Neutrophil (primary cell): ENCODE results near the gene LYSET.
A peak's percentile ranks its signal among the peaks of the same experiment; 100 is the strongest.

Source experiments
- H3K27ac ChIP-seq: fragments of 200-600 bp; sonication (generic); 2 replicates; pipeline ENCODE4 v1.5.1; 2016; ENCODE audit warnings: mild to moderate bottlenecking, moderate library complexity
- H3K27me3 ChIP-seq: fragments of 200-600 bp; sonication (generic); 2 replicates; pipeline ENCODE4 v1.6.0; 2016; ENCODE audit warnings: mild to moderate bottlenecking
- H3K36me3 ChIP-seq: fragments of 200-600 bp; sonication (generic); 2 replicates; pipeline ENCODE4 v1.5.1; 2017
- H3K4me1 ChIP-seq, 2 experiments: fragments of 200-600 bp in 1 of 2; sonication (generic) in 1 of 2; 1 replicate in 1 of 2; 2 replicates in 1 of 2; pipeline versions ENCODE4 v1.5.1 to v1.6.1; 2013 to 2016; ENCODE audit warnings: low read depth in 1 of 2, low read length in 1 of 2, mild to moderate bottlenecking in 1 of 2, moderate library complexity in 1 of 2; ENCODE audit not compliant: control insufficient read depth in 1 of 2, insufficient read depth in 1 of 2
- H3K4me3 ChIP-seq, 2 experiments: fragments of 200-600 bp in 1 of 2; sonication (generic) in 1 of 2; 1 replicate in 1 of 2; 2 replicates in 1 of 2; pipeline ENCODE4 v1.5.1; 2013 to 2016; ENCODE audit warnings: low read depth in 1 of 2, low read length in 1 of 2, mild to moderate bottlenecking in 1 of 2, moderate library complexity in 1 of 2
- H3K9me3 ChIP-seq: fragments of 200-600 bp; sonication (generic); 2 replicates; pipeline ENCODE4 v1.5.1; 2016
- TF ChIP-seq, protein P1 (sequence below): fragments of 200-600 bp; sonication (generic); IDR thresholded peaks from 2 replicates; pipeline ENCODE4 v1.5.1; 2016; ENCODE audit warnings: antibody characterized with exemption

LYSET gene

DNA sequence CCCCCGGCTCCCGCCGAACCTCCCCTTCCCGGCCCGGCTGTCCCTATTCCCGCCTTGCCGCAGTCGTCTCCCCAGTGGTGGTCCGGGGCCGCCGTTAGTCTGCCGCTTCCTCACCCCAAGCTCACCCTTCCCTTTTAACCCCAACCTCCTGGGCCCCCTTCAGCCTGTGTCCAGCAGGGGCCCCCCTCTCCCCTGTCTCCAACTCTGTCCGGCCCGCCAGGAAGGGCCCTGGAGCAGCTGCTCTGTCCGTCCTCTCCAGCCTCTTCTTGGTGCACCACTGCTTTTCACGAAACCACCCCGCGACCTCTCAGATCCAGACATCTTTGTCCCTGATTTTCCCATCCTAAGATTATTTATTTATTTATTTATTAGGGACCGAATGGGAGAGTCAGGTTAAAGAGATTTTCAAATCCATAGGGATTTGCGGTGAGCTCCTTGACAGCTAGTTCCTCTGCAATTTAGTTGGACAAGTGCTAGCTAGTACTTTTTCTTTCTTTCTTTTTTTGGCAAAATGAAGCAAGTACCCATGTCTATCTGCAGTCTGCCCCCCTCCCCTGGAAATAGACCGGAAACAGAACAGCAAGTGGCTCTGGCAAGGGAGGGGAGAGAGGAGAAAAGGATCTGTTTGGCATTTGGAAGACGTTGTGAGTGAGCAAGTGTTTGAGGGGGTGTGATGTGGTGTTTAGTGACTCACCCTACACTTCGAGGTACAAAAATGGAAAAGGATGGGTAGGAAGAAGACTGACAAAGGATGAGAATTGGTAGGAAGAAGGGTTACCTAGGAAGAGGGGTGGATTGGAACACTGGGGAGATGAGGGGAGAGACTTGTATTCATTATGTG is 22.6 kb downstream of the LYSET start:
- H3K4me1 ChIP-seq, result peaks cover 20 to 24% of the 10 kb centered on the region in 2 experiments
- no peaks in the 10 kb centered on the region for H3K9me3 ChIP-seq
- H3K4me3 ChIP-seq, result peak overlapping the region; percentile 80 to 91
- H3K27me3 ChIP-seq, result no peaks in the 10 kb centered on the region
- H3K27ac ChIP-seq, result peak overlapping the region; percentile 82
- TF ChIP-seq, protein P1, sequence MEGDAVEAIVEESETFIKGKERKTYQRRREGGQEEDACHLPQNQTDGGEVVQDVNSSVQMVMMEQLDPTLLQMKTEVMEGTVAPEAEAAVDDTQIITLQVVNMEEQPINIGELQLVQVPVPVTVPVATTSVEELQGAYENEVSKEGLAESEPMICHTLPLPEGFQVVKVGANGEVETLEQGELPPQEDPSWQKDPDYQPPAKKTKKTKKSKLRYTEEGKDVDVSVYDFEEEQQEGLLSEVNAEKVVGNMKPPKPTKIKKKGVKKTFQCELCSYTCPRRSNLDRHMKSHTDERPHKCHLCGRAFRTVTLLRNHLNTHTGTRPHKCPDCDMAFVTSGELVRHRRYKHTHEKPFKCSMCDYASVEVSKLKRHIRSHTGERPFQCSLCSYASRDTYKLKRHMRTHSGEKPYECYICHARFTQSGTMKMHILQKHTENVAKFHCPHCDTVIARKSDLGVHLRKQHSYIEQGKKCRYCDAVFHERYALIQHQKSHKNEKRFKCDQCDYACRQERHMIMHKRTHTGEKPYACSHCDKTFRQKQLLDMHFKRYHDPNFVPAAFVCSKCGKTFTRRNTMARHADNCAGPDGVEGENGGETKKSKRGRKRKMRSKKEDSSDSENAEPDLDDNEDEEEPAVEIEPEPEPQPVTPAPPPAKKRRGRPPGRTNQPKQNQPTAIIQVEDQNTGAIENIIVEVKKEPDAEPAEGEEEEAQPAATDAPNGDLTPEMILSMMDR, result no peak
- peaks cover 8% of the 10 kb centered on the region for H3K36me3 ChIP-seq

DNA sequence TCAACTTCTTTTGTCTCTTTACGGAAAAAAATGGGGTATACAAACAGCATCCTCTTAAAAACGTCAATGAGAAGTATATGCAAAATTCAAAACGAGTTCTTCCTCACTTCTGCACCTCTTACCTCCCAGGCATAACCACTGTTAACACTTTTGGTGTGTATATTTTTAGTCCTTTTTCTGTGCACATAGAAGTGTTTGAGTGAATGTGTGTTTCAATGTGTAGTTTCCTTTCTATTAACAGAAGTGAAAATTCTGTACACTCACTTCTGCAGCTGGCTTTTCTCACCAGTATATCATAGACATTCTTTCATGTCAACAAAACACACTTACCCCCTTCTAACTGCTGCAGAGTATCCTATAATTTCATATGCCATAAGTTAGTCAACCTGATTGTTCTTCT is 27.3 kb downstream of the LYSET start:
- TF ChIP-seq, protein P1, result no peak
- no peak overlapping the region for H3K27ac ChIP-seq
- no peaks in the 10 kb centered on the region for H3K27me3 ChIP-seq
- peaks cover 8% of the 10 kb centered on the region in 2 experiments for H3K4me1 ChIP-seq
- peaks cover 50% of the 10 kb centered on the region for H3K36me3 ChIP-seq
- H3K4me3 ChIP-seq, result no peak overlapping the region
- no peaks in the 10 kb centered on the region for H3K9me3 ChIP-seq

DNA sequence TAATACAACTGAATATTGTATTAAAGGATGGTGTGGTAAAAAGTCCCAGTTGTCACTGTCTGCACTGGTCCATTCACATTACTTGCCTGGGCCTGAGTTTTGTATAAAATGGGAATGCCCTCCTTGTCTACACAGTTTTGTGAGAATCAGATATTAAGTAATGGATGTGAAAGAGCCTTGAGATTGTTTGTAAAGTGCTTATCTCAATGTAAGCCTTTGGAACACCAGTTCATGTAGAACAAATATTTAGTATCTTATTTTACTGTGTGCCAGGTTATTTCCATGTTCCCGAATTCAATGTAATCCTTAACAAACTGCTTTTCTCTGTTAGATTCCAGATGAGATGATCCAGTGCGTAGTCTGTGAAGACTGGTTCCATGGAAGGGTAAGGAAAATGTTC is 29.5 kb downstream of the LYSET start:
- H3K9me3 ChIP-seq, result no peaks in the 10 kb centered on the region
- TF ChIP-seq, protein P1, result no peak
- peaks cover 56% of the 10 kb centered on the region for H3K36me3 ChIP-seq
- H3K27ac ChIP-seq, result no peak overlapping the region
- no peak overlapping the region for H3K4me3 ChIP-seq
- no peaks in the 10 kb centered on the region for H3K4me1 ChIP-seq
- no peaks in the 10 kb centered on the region for H3K27me3 ChIP-seq

DNA sequence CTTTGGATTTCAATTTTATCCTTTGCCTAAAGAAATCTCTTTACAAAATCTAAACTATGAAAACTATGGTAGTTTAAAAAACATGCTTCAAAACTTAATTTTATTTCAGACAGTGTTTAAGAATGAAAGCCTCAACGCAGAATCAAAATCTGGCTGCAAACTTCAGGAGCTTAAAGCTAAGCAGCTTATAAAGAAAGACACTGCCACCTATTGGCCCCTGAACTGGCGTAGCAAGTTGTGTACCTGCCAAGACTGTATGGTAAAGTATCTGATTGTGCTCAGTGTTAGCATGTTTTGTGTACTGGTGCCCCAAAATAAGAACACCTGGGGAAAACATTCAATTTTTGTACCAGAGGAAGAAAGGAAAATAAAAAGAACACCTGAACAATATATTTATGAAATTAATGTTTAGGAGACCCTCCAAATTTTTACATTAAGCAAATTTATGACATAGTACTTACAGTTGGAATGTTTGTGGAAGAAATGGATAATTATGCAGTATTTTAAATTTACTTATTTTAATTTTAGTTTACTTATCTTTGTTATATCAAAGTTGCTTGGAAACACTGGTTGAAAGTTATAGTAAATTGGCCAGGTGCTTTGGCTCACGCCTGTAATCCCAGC is 34.1 kb downstream of the LYSET start:
- no peaks in the 10 kb centered on the region for H3K9me3 ChIP-seq
- H3K27ac ChIP-seq, result no peak overlapping the region

DNA sequence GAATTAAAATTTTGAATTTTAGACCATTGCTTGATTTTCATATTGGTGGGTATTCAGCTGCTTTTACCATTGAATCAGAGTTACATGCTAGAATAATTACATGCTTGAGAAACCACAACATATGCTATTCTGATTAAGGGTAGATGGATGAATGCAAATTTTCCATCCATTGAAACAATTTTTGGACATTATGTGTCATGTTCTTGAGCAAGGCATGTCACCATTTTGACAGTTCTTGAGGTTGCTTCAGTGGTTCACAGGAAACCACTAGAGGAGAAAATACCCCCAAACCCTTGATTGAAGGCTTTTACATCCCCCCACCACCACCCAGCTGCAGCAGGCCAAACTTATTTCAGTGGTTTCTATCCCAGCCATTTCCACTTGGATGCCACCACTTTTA is 35.4 kb downstream of the LYSET start:
- no peaks in the 10 kb centered on the region for H3K4me1 ChIP-seq
- H3K27ac ChIP-seq, result no peak overlapping the region
- no peak overlapping the region for H3K4me3 ChIP-seq
- no peaks in the 10 kb centered on the region for H3K9me3 ChIP-seq
- TF ChIP-seq, protein P1, result no peak
- no peaks in the 10 kb centered on the region for H3K27me3 ChIP-seq
- peaks cover 71% of the 10 kb centered on the region for H3K36me3 ChIP-seq

More for the DNA sequence above, 34.1 kb downstream of the LYSET start:
- H3K4me3 ChIP-seq, result no peak overlapping the region
- H3K36me3 ChIP-seq, result peaks cover 72% of the 10 kb centered on the region
- H3K27me3 ChIP-seq, result no peaks in the 10 kb centered on the region
- H3K4me1 ChIP-seq, result no peaks in the 10 kb centered on the region
- TF ChIP-seq, protein P1, result no peak
